Stomach smooth muscle (tissue), 2 donors: ENCODE measurements around the gene TXNRD1.

ENCODE experiments used
- H3K27ac ChIP-seq: one replicate; pipeline ENCODE4 v1.7.0; 2013; ENCODE audit warnings: mild to moderate bottlenecking, low read length, inconsistent platforms
- H3K27me3 ChIP-seq, 2 donors: one replicate each; pipeline ENCODE4 v1.7.0; 2013; ENCODE audit warnings: low read length in 2 of 2; ENCODE audit not compliant: insufficient read depth in 2 of 2, control insufficient read depth in 1 of 2
- H3K36me3 ChIP-seq, 2 donors: one replicate each; pipeline ENCODE4 v1.7.0; 2013; ENCODE audit warnings: low read length in 2 of 2; ENCODE audit not compliant: control insufficient read depth in 2 of 2, insufficient read depth in 2 of 2
- H3K4me1 ChIP-seq: one replicate; pipeline ENCODE4 v1.7.0; 2013; ENCODE audit warnings: low read length; ENCODE audit not compliant: control insufficient read depth, insufficient read depth
- H3K4me3 ChIP-seq, 2 donors: one replicate each; pipeline ENCODE4 v1.7.0; 2013; ENCODE audit warnings: low read length in 2 of 2
- H3K9ac ChIP-seq, 2 donors: one replicate each; pipeline ENCODE4 v1.7.0; 2013; ENCODE audit warnings: low read length in 2 of 2, mild to moderate bottlenecking in 1 of 2
- H3K9me3 ChIP-seq, 2 donors: one replicate each; pipeline ENCODE4 v1.7.0; 2013; ENCODE audit warnings: low read length in 2 of 2; ENCODE audit not compliant: control insufficient read depth in 2 of 2
- donor health status: healthy.
- donor health status: Pancreatic carcinoma.

The TXNRD1 gene

GRCh38 chr12:104306376-104306775 is 90.8 kb downstream of the TXNRD1 start:
- peaks cover 2 to 3% of the 10 kb centered on the region in 2 donors for H3K36me3 ChIP-seq
- H3K4me1 ChIP-seq, result peaks cover 22% of the 10 kb centered on the region
- no peak overlapping the region for H3K4me3 ChIP-seq
- no peak overlapping the region for H3K9ac ChIP-seq
- no peaks in the 10 kb centered on the region for H3K9me3 ChIP-seq
- H3K27me3 ChIP-seq, result no peaks in the 10 kb centered on the region
- H3K27ac ChIP-seq, result no peak overlapping the region

GRCh38 chr12:104306943-104307654 is 91.5 kb downstream of the TXNRD1 start:
- no peak overlapping the region for H3K4me3 ChIP-seq
- peaks cover 22% of the 10 kb centered on the region for H3K4me1 ChIP-seq
- no peaks in the 10 kb centered on the region for H3K27me3 ChIP-seq
- no peaks in the 10 kb centered on the region for H3K9me3 ChIP-seq
- H3K27ac ChIP-seq, result peak overlapping the region; percentile 3
- H3K9ac ChIP-seq, result no peak overlapping the region
- H3K36me3 ChIP-seq, result peaks cover 3% of the 10 kb centered on the region in 2 donors

DNA sequence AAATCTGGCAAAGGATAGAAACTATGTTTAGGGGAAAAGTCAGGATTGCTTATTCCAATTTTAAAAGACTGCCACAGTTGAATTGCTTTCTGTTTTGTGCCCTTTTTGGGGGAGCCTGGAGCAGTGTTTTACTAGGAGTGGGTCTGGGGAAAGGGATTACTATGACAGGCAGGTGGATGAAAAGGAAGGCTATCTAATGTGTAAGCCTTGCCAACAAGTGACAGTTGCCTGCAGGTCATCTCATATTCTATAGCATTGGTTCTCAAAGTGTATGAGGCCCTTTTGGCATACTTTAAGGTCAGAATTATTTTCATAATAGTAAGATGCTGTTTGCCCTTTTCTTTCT is 92.0 kb downstream of the TXNRD1 start:
- Histone ChIP-seq H3K4me1 (peaks cover 21% of the 10 kb centered on the region), H3K9ac (no peak overlapping the region), H3K4me3 (no peak overlapping the region), H3K27me3 (no peaks in the 10 kb centered on the region), H3K36me3 (peaks cover 5 to 7% of the 10 kb centered on the region in 2 donors), H3K27ac (peak overlapping the region; percentile 3), H3K9me3 (no peaks in the 10 kb centered on the region)

DNA sequence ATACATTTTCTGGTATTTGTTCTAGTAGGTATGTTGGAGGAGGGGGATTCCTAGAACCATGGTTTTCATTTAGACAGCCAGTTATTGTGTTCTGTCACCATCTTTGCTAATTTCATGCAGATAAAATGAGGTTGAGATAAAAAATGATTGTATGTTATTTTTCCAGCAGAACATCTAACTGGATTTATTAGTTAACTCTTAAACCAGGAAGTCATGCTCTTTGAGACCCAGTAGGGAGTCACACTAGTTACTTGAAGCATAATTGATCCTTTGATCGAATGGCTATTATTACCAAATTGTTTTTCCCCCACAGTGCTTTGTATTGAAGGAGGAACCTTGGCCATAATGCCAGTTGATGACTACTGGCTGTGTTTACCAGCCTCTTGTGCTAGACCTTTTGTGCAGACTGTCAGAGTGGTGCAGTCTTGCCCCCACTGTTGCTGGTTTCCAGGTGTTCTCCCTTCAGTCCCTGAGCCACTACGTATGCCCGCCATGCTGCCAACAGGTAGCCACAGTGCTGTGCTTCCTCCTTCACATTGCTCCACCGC is 93.9 kb downstream of the TXNRD1 start:
- H3K4me1 ChIP-seq, result peaks cover 6% of the 10 kb centered on the region
- H3K27ac ChIP-seq, result no peak overlapping the region
- no peaks in the 10 kb centered on the region for H3K9me3 ChIP-seq
- peaks cover 11 to 21% of the 10 kb centered on the region in 2 donors for H3K36me3 ChIP-seq
- H3K4me3 ChIP-seq, result no peak overlapping the region
- no peaks in the 10 kb centered on the region for H3K27me3 ChIP-seq
- H3K9ac ChIP-seq, result no peak overlapping the region

- no peak overlapping the region for H3K27ac ChIP-seq
- peaks cover 20 to 29% of the 10 kb centered on the region in 2 donors for H3K36me3 ChIP-seq
- no peaks in the 10 kb centered on the region for H3K27me3 ChIP-seq
- peaks cover 4% of the 10 kb centered on the region for H3K4me1 ChIP-seq
- no peak overlapping the region for H3K4me3 ChIP-seq
- H3K9me3 ChIP-seq, result no peaks in the 10 kb centered on the region
- no peak overlapping the region for H3K9ac ChIP-seq
Observed at GRCh38 chr12:104310751-104311633, 95.4 kb downstream of the TXNRD1 start.

- H3K27me3 ChIP-seq, result no peaks in the 10 kb centered on the region
- H3K27ac ChIP-seq, result no peak overlapping the region
- no peak overlapping the region for H3K9ac ChIP-seq
- H3K4me1 ChIP-seq, result no peaks in the 10 kb centered on the region
- H3K4me3 ChIP-seq, result no peak overlapping the region
- H3K36me3 ChIP-seq, result peaks cover 22 to 29% of the 10 kb centered on the region in 2 donors
- H3K9me3 ChIP-seq, result no peaks in the 10 kb centered on the region
Observed at GRCh38 chr12:104312202-104312601, 96.6 kb downstream of the TXNRD1 start.

- H3K9ac ChIP-seq, result no peak overlapping the region
- peaks cover 25 to 29% of the 10 kb centered on the region in 2 donors for H3K36me3 ChIP-seq
- H3K4me1 ChIP-seq, result no peaks in the 10 kb centered on the region
- H3K9me3 ChIP-seq, result no peaks in the 10 kb centered on the region
- H3K27me3 ChIP-seq, result no peaks in the 10 kb centered on the region
- H3K27ac ChIP-seq, result no peak overlapping the region
- no peak overlapping the region for H3K4me3 ChIP-seq
Observed at GRCh38 chr12:104312654-104313053, 97.1 kb downstream of the TXNRD1 start.

DNA sequence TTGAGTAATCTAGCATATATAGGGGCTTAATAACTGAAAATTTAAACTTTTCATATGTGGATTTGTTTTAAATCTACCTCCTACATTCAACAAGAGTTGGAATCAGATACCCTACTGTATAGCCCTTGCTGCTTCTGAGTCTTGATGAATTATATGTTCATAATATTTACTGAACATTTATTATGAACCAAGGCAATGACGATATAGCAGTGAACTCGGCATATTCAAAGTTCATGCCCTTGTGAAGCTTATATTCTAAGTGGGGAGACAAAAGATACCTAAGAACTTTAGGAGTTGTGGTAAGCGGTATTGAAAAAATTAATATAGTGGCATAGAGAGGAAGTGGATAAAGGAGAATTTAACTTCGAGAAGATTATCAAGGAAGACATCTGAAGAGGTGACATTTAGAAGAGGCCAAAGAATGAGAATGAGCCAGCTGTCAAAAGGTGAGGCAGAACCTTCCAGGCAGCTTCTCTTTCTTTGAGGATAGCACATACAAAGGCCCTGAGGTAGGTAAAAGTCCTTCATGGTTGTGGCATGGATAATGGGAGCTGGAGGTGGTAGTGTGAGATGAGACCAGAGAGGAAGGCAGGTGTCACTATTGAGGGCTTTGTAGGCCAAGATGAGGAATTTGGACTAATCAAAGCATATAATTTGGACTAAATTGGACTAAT is 98.1 kb downstream of the TXNRD1 start:
- no peak overlapping the region for H3K27ac ChIP-seq
- no peaks in the 10 kb centered on the region for H3K9me3 ChIP-seq

DNA sequence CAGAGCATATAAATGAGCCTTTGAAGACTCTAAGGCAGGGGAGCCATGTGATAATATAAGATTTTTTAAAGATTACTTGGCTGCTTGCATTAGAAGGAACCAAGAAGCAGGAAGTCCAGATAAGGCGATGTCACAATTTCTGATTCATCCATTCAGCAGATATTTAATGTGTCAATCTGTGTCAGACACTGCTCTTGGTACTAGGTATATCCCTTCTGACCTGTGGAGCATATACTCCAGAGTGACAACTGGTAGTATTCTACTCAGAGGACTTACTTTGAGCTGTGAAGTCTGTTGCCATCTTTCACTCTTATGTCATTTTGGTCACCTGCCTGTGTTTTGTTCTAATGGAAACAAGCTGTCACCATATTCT is 98.6 kb downstream of the TXNRD1 start:
- no peaks in the 10 kb centered on the region for H3K4me1 ChIP-seq
- no peak overlapping the region for H3K27ac ChIP-seq
- H3K9ac ChIP-seq, result no peak overlapping the region
- no peaks in the 10 kb centered on the region for H3K9me3 ChIP-seq
- no peak overlapping the region for H3K4me3 ChIP-seq
- no peaks in the 10 kb centered on the region for H3K27me3 ChIP-seq
- peaks cover 35 to 38% of the 10 kb centered on the region in 2 donors for H3K36me3 ChIP-seq

More for the DNA sequence above, 98.1 kb downstream of the TXNRD1 start:
- H3K9ac ChIP-seq, result no peak overlapping the region
- H3K4me3 ChIP-seq, result no peak overlapping the region
- H3K4me1 ChIP-seq, result no peaks in the 10 kb centered on the region
- no peaks in the 10 kb centered on the region for H3K27me3 ChIP-seq
- H3K36me3 ChIP-seq, result peaks cover 30 to 33% of the 10 kb centered on the region in 2 donors

DNA sequence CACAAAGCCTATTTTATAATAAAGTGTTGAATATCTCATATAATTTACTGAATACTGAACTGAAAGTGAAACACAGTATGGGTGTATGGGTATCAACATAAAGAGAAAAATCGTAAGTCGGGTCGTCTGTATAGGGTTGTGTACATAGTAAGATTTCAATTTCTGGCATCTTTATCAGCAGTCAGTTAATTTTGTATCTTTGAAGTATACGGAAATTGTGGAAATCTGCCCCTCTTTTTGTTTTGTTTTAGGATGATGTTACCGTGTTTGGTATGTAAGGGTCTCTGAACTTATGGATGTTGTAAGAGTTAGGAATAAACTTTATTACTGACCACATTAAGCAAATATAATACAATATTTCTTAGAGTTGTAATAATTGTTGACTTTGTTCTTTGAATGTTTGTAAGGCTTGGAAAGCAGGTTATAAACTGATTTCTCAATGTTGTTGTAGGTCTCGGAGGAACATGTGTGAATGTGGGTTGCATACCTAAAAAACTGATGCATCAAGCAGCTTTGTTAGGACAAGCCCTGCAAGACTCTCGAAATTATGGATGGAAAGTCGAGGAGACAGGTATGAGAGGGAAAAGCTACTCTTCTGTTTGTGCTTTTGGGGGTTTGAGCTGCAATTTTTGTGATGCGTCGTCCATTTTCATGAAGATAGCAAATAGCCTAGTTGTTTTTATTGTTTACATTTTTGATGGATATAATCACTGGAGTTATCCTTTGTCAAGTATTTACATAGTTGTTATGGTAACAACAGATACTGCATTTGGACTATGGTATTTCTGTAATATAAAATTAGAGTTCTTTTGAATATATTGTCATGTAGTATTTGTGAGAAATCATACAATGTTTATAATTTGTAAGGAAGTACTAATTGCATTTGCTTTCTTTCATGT is 100.0 kb downstream of the TXNRD1 start:
- Histone ChIP-seq H3K9ac (no peak overlapping the region), H3K27ac (no peak overlapping the region), H3K36me3 (peaks cover 46 to 47% of the 10 kb centered on the region in 2 donors)

More for the DNA sequence above, 100.0 kb downstream of the TXNRD1 start:
- Histone ChIP-seq H3K27me3 (no peaks in the 10 kb centered on the region), H3K4me3 (no peak overlapping the region), H3K4me1 (no peaks in the 10 kb centered on the region), H3K9me3 (no peaks in the 10 kb centered on the region)
